Measurements from ENCODE around the gene MUC5AC. TPM values are rescaled to one million over a fixed set of nuclear protein-coding genes. Genes with fewer than 3 reads are reported as not detected.
A peak's percentile ranks its signal among the peaks of the same experiment; 100 is the strongest.
"Not testable (repeated sequence)": the region's sequence is repeated elsewhere in the genome, so short reads cannot be mapped to it uniquely, and the experiment has no call there.

Gene MUC5AC
- total RNA-seq, 3 donors from 2014 or later, result under 0.01 TPM; not detected in 1

DNA sequence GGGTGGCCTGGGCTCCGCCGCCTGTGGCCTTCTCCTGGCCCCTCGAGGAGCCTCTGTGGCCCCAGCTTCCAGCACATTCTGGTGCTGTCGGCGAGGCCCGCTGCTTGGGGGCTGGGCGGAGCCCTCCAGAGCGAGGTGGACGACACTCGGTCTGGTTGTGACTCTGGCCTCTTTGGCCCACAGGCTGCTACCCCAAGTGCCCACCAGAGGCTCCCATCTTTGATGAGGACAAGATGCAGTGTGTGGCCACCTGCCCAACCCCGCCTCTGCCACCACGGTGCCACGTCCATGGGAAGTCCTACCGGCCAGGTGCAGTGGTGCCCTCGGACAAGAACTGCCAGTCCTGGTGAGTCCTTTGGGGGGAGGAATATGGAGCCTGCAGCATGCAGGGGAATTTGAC is 22.4 kb downstream of the MUC5AC start:
- no peaks in the 10 kb centered on the region for H3K36me3 Mint-ChIP-seq (ENCODE audit: insufficient read depth)
- DNase-seq (no peak), ATAC-seq (no peak)
- no peaks in the 10 kb centered on the region for H3K4me1 Mint-ChIP-seq (ENCODE audit: low read depth)
- peaks cover 2% of the 10 kb centered on the region for H3K27me3 Mint-ChIP-seq (ENCODE audit: low read depth)
- H3K4me3 Mint-ChIP-seq, result no peak overlapping the region
- H3K9me3 Mint-ChIP-seq, result no peaks in the 10 kb centered on the region

GRCh38 chr11:1180947-1181391 is 23.2 kb downstream of the MUC5AC start:
- Mint-ChIP-seq H3K9me3 (no peaks in the 10 kb centered on the region), H3K36me3 (ENCODE audit: insufficient read depth) (no peaks in the 10 kb centered on the region), H3K4me1 (ENCODE audit: low read depth) (no peaks in the 10 kb centered on the region), H3K27me3 (ENCODE audit: low read depth) (peaks cover 2% of the 10 kb centered on the region), H3K4me3 (no peak overlapping the region)
- ATAC-seq (no peak), DNase-seq (no peak)

GRCh38 chr11:1181420-1181819 is 23.7 kb downstream of the MUC5AC start:
- Mint-ChIP-seq H3K27me3 (ENCODE audit: low read depth) (peaks cover 2% of the 10 kb centered on the region), H3K36me3 (ENCODE audit: insufficient read depth) (no peaks in the 10 kb centered on the region)
- DNase-seq, result no peak

GRCh38 chr11:1181853-1182535 is 24.2 kb downstream of the MUC5AC start:
- Mint-ChIP-seq H3K36me3 (ENCODE audit: insufficient read depth) (no peaks in the 10 kb centered on the region), H3K4me1 (ENCODE audit: low read depth) (no peaks in the 10 kb centered on the region), H3K4me3 (no peak overlapping the region), H3K27me3 (ENCODE audit: low read depth) (peaks cover 2% of the 10 kb centered on the region), H3K9me3 (no peaks in the 10 kb centered on the region)
- DNase-seq, result no peak
- ATAC-seq, result peak; percentile 32 to 34

More at GRCh38 chr11:1181420-1181819, 23.7 kb downstream of the MUC5AC start:
- Mint-ChIP-seq H3K4me1 (ENCODE audit: low read depth) (no peaks in the 10 kb centered on the region), H3K4me3 (no peak overlapping the region), H3K9me3 (no peaks in the 10 kb centered on the region)
- ATAC-seq, result no peak

GRCh38 chr11:1184139-1184538 is 26.4 kb downstream of the MUC5AC start:
- ATAC-seq; H3K27me3 Mint-ChIP-seq (ENCODE audit: low read depth); H3K4me3 Mint-ChIP-seq; DNase-seq; H3K36me3 Mint-ChIP-seq (ENCODE audit: insufficient read depth); H3K4me1 Mint-ChIP-seq (ENCODE audit: low read depth); H3K9me3 Mint-ChIP-seq: not testable (repeated sequence)

GRCh38 chr11:1188451-1189130 is 30.8 kb downstream of the MUC5AC start:
- not testable (repeated sequence) for DNase-seq; H3K27me3 Mint-ChIP-seq (ENCODE audit: low read depth); H3K4me1 Mint-ChIP-seq (ENCODE audit: low read depth); H3K36me3 Mint-ChIP-seq (ENCODE audit: insufficient read depth); ATAC-seq; H3K4me3 Mint-ChIP-seq; H3K9me3 Mint-ChIP-seq

DNA sequence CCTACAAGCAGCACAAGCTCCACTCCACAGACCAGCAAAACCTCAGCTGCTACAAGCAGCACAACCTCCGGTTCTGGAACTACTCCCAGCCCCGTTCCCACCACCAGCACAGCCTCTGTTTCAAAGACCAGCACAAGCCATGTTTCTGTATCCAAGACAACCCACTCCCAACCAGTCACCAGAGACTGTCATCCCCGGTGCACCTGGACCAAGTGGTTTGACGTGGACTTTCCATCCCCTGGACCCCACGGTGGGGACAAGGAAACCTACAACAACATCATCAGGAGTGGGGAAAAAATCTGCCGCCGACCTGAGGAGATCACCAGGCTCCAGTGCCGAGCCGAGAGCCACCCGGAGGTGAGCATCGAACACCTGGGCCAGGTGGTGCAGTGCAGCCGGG is 32.1 kb downstream of the MUC5AC start:
- not testable (repeated sequence) for H3K27me3 Mint-ChIP-seq (ENCODE audit: low read depth); H3K36me3 Mint-ChIP-seq (ENCODE audit: insufficient read depth); DNase-seq; ATAC-seq; H3K9me3 Mint-ChIP-seq; H3K4me3 Mint-ChIP-seq; H3K4me1 Mint-ChIP-seq (ENCODE audit: low read depth)

DNA sequence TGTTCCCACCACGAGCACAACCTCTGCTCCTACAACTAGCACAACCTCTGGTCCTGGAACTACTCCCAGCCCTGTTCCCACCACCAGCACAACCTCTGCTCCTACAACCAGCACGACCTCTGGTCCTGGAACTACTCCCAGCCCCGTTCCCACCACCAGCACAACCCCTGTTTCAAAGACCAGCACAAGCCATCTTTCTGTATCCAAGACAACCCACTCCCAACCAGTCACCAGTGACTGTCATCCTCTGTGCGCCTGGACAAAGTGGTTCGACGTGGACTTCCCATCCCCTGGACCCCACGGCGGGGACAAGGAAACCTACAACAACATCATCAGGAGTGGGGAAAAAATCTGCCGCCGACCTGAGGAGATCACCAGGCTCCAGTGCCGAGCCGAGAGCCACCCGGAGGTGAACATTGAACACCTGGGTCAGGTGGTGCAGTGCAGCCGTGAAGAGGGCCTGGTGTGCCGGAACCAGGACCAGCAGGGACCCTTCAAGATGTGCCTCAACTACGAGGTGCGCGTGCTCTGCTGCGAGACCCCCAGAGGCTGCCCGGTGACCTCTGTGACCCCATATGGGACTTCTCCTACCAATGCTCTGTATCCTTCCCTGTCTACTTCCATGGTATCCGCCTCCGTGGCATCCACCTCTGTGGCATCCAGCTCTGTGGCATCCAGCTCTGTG is 34.2 kb downstream of the MUC5AC start:
- not testable (repeated sequence) for H3K4me3 Mint-ChIP-seq; H3K4me1 Mint-ChIP-seq (ENCODE audit: low read depth); H3K9me3 Mint-ChIP-seq; H3K27me3 Mint-ChIP-seq (ENCODE audit: low read depth); H3K36me3 Mint-ChIP-seq (ENCODE audit: insufficient read depth); DNase-seq; ATAC-seq

- peak; percentile 1 for DNase-seq
- H3K27me3 Mint-ChIP-seq (ENCODE audit: low read depth), result peaks cover 4% of the 10 kb centered on the region
Observed at GRCh38 chr11:1192741-1193325, 35.1 kb downstream of the MUC5AC start.

GRCh38 chr11:1193326-1194230 is 35.8 kb downstream of the MUC5AC start:
- Mint-ChIP-seq H3K4me1 (ENCODE audit: low read depth) (no peaks in the 10 kb centered on the region), H3K36me3 (ENCODE audit: insufficient read depth) (no peaks in the 10 kb centered on the region), H3K9me3 (no peaks in the 10 kb centered on the region), H3K27me3 (ENCODE audit: low read depth) (peaks cover 4% of the 10 kb centered on the region), H3K4me3 (no peak overlapping the region)
- ATAC-seq (no peak), DNase-seq (peak; percentile 4)

More at GRCh38 chr11:1192741-1193325, 35.1 kb downstream of the MUC5AC start:
- ATAC-seq, result no peak
- H3K4me3 Mint-ChIP-seq, result no peak overlapping the region
- no peaks in the 10 kb centered on the region for H3K9me3 Mint-ChIP-seq
- no peaks in the 10 kb centered on the region for H3K36me3 Mint-ChIP-seq (ENCODE audit: insufficient read depth)
- no peaks in the 10 kb centered on the region for H3K4me1 Mint-ChIP-seq (ENCODE audit: low read depth)

GRCh38 chr11:1194231-1194976 is 36.7 kb downstream of the MUC5AC start:
- ATAC-seq (no peak), DNase-seq (peak; percentile 4)
- no peaks in the 10 kb centered on the region for H3K4me1 Mint-ChIP-seq (ENCODE audit: low read depth)
- H3K4me3 Mint-ChIP-seq, result no peak overlapping the region
- H3K9me3 Mint-ChIP-seq, result no peaks in the 10 kb centered on the region
- peaks cover 4% of the 10 kb centered on the region for H3K27me3 Mint-ChIP-seq (ENCODE audit: low read depth)
- no peaks in the 10 kb centered on the region for H3K36me3 Mint-ChIP-seq (ENCODE audit: insufficient read depth)

GRCh38 chr11:1194977-1195681 is 37.4 kb downstream of the MUC5AC start:
- Mint-ChIP-seq H3K9me3 (no peaks in the 10 kb centered on the region), H3K36me3 (ENCODE audit: insufficient read depth) (no peaks in the 10 kb centered on the region), H3K4me3 (no peak overlapping the region), H3K4me1 (ENCODE audit: low read depth) (no peaks in the 10 kb centered on the region), H3K27me3 (ENCODE audit: low read depth) (peaks cover 6% of the 10 kb centered on the region)
- ATAC-seq (no peak), DNase-seq (peak; percentile 3)
